Spleen (tissue), 11 donors: ENCODE results near the gene LOXHD1. TPM values are rescaled to one million over a fixed set of nuclear protein-coding genes. Genes with fewer than 3 reads are reported as not detected.

ENCODE experiments used
- DNase-seq: peaks from one replicate; pipeline ENCODE4 v3.0.0-alpha.2; 2020
- H3K27ac ChIP-seq, 8 donors: fragments of 200-600 bp; sonication (generic) in 7 of 8; 1 replicate in 4 of 8; 2 replicates in 4 of 8; pipeline versions ENCODE4 v1.5.0 to v1.8.0; 2016 to 2021; ENCODE audit warnings: inconsistent platforms in 4 of 8, mild to moderate bottlenecking in 4 of 8, moderate library complexity in 1 of 8
- H3K27me3 ChIP-seq, 7 donors: fragments of 200-600 bp; sonication (generic) in 6 of 7; replicated peaks in 1 of 7; 1 replicate in 4 of 7; 2 replicates in 3 of 7; pipeline versions ENCODE4 v1.5.0 to v1.8.0; 2016 to 2021; ENCODE audit warnings: inconsistent platforms in 3 of 7, mild to moderate bottlenecking in 1 of 7
- H3K36me3 ChIP-seq, 6 donors: fragments of 200-600 bp; sonication (generic) in 5 of 6; 1 replicate in 4 of 6; 2 replicates in 2 of 6; pipeline versions ENCODE4 v1.5.0 to v1.8.0; 2016 to 2021; ENCODE audit warnings: inconsistent platforms in 2 of 6
- H3K4me1 ChIP-seq, 6 donors: fragments of 200-600 bp; sonication (generic) in 5 of 6; 1 replicate in 3 of 6; 2 replicates in 3 of 6; pipeline versions ENCODE4 v1.5.0 to v1.8.0; 2016 to 2021; ENCODE audit warnings: inconsistent platforms in 3 of 6
- H3K4me3 ChIP-seq, 8 donors: fragments of 200-600 bp; sonication (generic) in 7 of 8; 1 replicate in 4 of 8; 2 replicates in 4 of 8; pipeline versions ENCODE4 v1.5.0 to v1.8.0; 2016 to 2021; ENCODE audit warnings: inconsistent platforms in 4 of 8, mild to moderate bottlenecking in 4 of 8, moderate library complexity in 2 of 8
- H3K9me3 ChIP-seq, 8 donors: fragments of 200-600 bp; sonication (generic) in 7 of 8; 1 replicate in 4 of 8; 2 replicates in 4 of 8; pipeline versions ENCODE4 v1.5.0 to v1.8.0; 2016 to 2021; ENCODE audit warnings: inconsistent platforms in 4 of 8
- POLR2A ChIP-seq, 3 donors: fragments of 450-650 bp; IDR thresholded peaks; one replicate each; pipeline ENCODE4 v1.5.1; 2017; ENCODE audit warnings: antibody characterized with exemption in 3 of 3, mild to moderate bottlenecking in 1 of 3
- POLR2AphosphoS5 ChIP-seq, 3 donors: sonication (generic); formaldehyde crosslinking; IDR thresholded peaks; one replicate each; pipeline ENCODE4 v1.5.1; 2017; ENCODE audit warnings: antibody characterized with exemption in 3 of 3
- WGBS, 5 donors: extraction: QIAGEN DNeasy Blood & Tissue Kit in 3 of 5; methylation state at CpG; one replicate each; pipeline versions ENCODE4 v1.1.5 to v1.1.7; 2013 to 2018; 5-methylcytosine and 5-hydroxymethylcytosine counted together
- intact Hi-C: fragments of 100-400 bp; cut with DNase I; formaldehyde crosslinking; loops from one replicate; pipeline ENCODE4 v1.15.0; 2023; ENCODE audit warnings: low total_unique reads
- polyA plus RNA-seq, 3 donors: library from polyadenylated mRNA; stranded (reverse); fragments of 200-250 nt; gene quantifications; one replicate each; pipeline ENCODE4 v1.2.1, GENCODE V29; 2013
- total RNA-seq, 7 donors: library from RNA; depleted of rRNA in 3 of 7; stranded (reverse); fragments of >200 nt in 3 of 7; fragmentation: NEBNext Ultra II Directional in 4 of 7; extraction: Animal tissue kit (Norgen Biotek cat#: 25700) in 4 of 7; gene quantifications; one replicate each; pipeline versions ENCODE4 v1.1.0 to v1.2.1, GENCODE V29; 2016 to 2021
- TF ChIP-seq, protein P1 (sequence below), 11 experiments: fragments of 200-600 bp in 7 of 11; fragments of 450-650 bp in 4 of 11; sonication (generic) in 4 of 11; IDR thresholded peaks in 8 of 11; conservative IDR thresholded peaks in 3 of 11; 1 replicate in 7 of 11; 2 replicates in 4 of 11; pipeline versions ENCODE4 v1.4.0 to v1.8.0; 2016 to 2021; ENCODE audit warnings: antibody characterized with exemption in 11 of 11, inconsistent platforms in 4 of 11, mild to moderate bottlenecking in 1 of 11
- donor health status: healthy with polysubstance abuse.
- donor health status: DM: no; HTN: no; CAD: no; lungs with moderate emphysema.
- donor health status: DM: no; HTN: no; CAD: no.
- donor health status: Bipolar disorder and iron deficiency.
- donor health status: healthy.
- donor health status: DM: no; HTN: no; CAD: no.
- donor health status: DM: yes; HTN: yes; CAD: no.

Gene LOXHD1
- total and polyA plus RNA-seq, 10 donors = 0.09 to 6.0 (median 2.1) TPM

DNA sequence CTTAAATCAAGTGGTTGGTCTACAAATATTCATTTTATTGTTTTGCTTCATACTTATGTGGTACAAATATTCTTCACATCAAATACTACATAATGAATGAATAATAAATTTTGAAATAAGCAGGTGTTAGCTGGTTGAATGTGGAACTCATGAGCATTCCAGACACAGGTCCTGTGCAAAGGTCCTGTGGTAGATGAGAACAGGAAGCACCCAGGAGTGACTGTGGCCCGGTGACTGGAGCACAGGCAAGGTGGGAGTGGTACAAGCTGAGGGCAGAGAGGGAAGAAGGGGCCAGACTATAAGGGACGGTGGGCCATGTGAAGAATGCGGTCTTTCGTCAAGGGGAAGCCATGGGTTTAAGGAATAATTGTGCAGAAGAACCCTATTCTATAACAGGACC, 26.2 kb upstream of the LOXHD1 start:
- Histone ChIP-seq H3K4me3 (no peak overlapping the region), H3K27me3 (no peaks in the 10 kb centered on the region), H3K4me1 (no peaks in the 10 kb centered on the region), H3K9me3 (no peaks in the 10 kb centered on the region), H3K27ac (no peak overlapping the region), H3K36me3 (no peaks in the 10 kb centered on the region)
- DNase-seq = no peak
- intact Hi-C loops = no loop called here
- 67 to 97% (median 91%) methylated on average over 4 of the region's 4 CpGs for WGBS, 5 donors
- TF ChIP-seq POLR2A (IDR thresholded peaks at IDR 0.05) (no peak), POLR2AphosphoS5 (IDR thresholded peaks at IDR 0.05) (no peak)
- TF ChIP-seq, protein P1, sequence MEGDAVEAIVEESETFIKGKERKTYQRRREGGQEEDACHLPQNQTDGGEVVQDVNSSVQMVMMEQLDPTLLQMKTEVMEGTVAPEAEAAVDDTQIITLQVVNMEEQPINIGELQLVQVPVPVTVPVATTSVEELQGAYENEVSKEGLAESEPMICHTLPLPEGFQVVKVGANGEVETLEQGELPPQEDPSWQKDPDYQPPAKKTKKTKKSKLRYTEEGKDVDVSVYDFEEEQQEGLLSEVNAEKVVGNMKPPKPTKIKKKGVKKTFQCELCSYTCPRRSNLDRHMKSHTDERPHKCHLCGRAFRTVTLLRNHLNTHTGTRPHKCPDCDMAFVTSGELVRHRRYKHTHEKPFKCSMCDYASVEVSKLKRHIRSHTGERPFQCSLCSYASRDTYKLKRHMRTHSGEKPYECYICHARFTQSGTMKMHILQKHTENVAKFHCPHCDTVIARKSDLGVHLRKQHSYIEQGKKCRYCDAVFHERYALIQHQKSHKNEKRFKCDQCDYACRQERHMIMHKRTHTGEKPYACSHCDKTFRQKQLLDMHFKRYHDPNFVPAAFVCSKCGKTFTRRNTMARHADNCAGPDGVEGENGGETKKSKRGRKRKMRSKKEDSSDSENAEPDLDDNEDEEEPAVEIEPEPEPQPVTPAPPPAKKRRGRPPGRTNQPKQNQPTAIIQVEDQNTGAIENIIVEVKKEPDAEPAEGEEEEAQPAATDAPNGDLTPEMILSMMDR (IDR thresholded peaks at IDR 0.05 in 8 of 11, conservative IDR thresholded peaks at IDR 0.05 in 3 of 11) = no peak

DNA sequence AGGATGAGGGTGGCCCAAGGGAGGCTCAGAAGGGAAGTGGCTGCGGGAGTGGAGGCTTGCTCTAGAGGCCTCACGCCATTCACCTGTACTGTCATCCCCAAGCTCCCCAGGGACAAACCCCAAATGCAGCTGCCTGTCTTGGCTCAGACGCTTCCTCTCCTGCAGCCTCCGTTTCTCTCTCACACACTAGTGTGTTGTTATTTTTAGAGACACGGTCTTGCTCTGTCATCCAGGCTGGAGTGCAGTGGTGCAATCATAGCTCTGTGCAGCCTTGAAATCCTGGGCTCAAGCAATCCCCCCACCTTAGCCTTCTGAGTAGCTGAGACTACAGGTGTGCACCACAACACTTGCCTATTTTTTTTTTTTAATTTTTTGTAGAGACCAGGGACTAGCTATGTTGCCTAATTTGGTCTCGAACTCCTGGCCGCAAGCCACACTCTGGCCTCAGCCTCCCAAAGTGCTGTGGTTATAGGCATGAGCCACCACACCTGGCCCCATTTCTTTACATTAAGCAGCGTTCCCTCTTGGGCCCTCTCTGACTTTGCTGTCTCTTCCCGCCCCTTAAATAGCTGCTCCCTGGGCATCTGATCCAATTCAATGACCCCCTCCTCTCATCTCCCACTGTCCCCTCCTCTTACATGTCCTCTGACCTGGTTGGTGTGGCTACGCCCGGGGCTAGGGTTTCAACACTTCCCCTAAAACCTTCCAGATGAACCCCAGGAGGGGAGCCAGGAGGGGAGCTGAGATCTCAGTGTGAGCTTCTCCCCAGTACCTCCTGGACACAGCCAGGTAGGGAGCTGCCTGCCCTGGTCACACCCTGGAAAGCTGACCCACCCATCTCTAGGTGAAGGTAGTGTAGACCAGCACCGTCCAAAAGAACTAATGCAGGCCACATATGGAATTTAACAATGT, 24.0 kb upstream of the LOXHD1 start:
- no peak overlapping the region for H3K4me3 ChIP-seq
- H3K36me3 ChIP-seq = no peaks in the 10 kb centered on the region
- intact Hi-C loops = no loop called here
- no peak for DNase-seq
- WGBS, 5 donors = 62 to 70% (median 65%) methylated on average over 11 to 12 of the region's 12 CpGs
- no peak overlapping the region for H3K27ac ChIP-seq
- H3K4me1 ChIP-seq = no peaks in the 10 kb centered on the region
- TF ChIP-seq, protein P1 (IDR thresholded peaks at IDR 0.05 in 8 of 11, conservative IDR thresholded peaks at IDR 0.05 in 3 of 11) = no peak
- TF ChIP-seq POLR2A (IDR thresholded peaks at IDR 0.05) = no peak
- no peak for TF ChIP-seq POLR2AphosphoS5 (IDR thresholded peaks at IDR 0.05)
- no peaks in the 10 kb centered on the region for H3K9me3 ChIP-seq
- peaks cover 0 to 5% (median 0%) of the 10 kb centered on the region in 7 donors for H3K27me3 ChIP-seq

DNA sequence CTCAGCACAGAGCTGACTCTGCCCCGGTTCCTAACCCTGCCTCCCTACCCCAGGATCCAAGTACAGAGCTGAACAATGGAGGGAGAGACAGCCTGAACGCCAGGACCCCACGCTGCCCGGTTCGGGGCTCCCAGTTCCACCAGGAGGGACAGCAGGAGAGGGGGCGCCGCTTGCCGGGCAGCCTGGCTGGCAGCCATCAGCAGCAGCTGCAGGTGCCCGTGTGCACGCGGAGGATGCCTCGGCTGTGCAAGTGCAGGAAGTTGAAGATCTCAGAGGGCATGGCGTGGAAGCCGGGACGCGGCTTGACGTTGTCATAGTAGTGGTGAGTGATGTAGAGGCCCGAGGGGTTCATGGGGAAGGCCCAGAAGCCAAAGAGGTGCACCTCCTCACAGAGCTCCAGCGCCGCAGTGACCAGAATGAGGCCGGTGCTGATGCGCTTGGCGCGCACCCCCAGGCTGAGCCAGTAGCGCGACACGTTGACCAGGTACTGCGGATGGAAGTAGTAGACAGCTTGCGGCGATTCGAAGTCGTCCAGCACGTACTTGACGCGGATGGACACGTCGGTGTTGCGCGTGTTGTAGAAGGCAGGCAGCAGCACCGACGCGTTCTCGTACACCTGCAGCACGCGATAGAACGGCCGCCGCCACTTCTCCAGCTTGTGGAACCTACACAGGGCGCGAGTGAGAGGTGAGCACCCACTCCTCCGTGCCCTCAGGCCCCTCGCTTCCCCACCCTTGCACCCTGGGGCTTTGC, 23.0 kb upstream of the LOXHD1 start:
- Histone ChIP-seq H3K27me3 (peaks cover 0 to 5% (median 0%) of the 10 kb centered on the region in 7 donors), H3K27ac (no peak overlapping the region), H3K4me1 (no peaks in the 10 kb centered on the region), H3K9me3 (no peaks in the 10 kb centered on the region), H3K36me3 (no peaks in the 10 kb centered on the region), H3K4me3 (no peak overlapping the region)
- intact Hi-C loops = no loop called here
- DNase-seq = no peak
- TF ChIP-seq POLR2A (IDR thresholded peaks at IDR 0.05) = no peak
- no peak for TF ChIP-seq POLR2AphosphoS5 (IDR thresholded peaks at IDR 0.05)
- TF ChIP-seq, protein P1 (IDR thresholded peaks at IDR 0.05 in 8 of 11, conservative IDR thresholded peaks at IDR 0.05 in 3 of 11) = no peak
- WGBS, 5 donors = 93 to 95% (median 94%) methylated on average over 42 to 52 of the region's 52 CpGs
